Measurements from ENCODE around the gene MRPS2. TPM values are rescaled to one million over a fixed set of nuclear protein-coding genes. Genes with fewer than 3 reads are reported as not detected.
"Not testable (repeated sequence)": the region's sequence is repeated elsewhere in the genome, so short reads cannot be mapped to it uniquely, and the experiment has no call there.

The MRPS2 gene
- total RNA-seq, 4 donors from 2014 or later, result 18.2 to 39.5 (median 31.8) TPM

GRCh38 chr9:135513351-135513846, 12.9 kb downstream of the MRPS2 start:
- Histone ChIP-seq H3K27ac (no peak overlapping the region), H3K4me3 (no peak overlapping the region), H3K27me3 (peaks cover 0 to 20% (median 0%) of the 10 kb centered on the region in 4 donors), H3K9me3 (no peaks in the 10 kb centered on the region), H3K36me3 (no peaks in the 10 kb centered on the region), H3K4me1 (no peaks in the 10 kb centered on the region)
- no peak for DNase-seq
- TF ChIP-seq POLR2A (IDR thresholded peaks at IDR 0.05) (no peak), CTCF (IDR thresholded peaks at IDR 0.05) (no peak)
- intact Hi-C loops (cut with DNase I), result no loop called here
- 71 to 81% methylated on average over 10 to 15 of the region's 19 CpGs for WGBS, 2 donors

GRCh38 chr9:135513906-135514305, 13.4 kb downstream of the MRPS2 start:
- WGBS, 2 donors, result 83 to 86% methylated on average over 1 to 8 of the region's 9 CpGs
- H3K4me1 ChIP-seq; H3K36me3 ChIP-seq; H3K4me3 ChIP-seq; H3K27ac ChIP-seq; DNase-seq; H3K9me3 ChIP-seq; intact Hi-C loops (cut with DNase I): not testable (repeated sequence)
- peaks cover 0 to 24% (median 0%) of the 10 kb centered on the region in 4 donors for H3K27me3 ChIP-seq

GRCh38 chr9:135514342-135515082, 14.0 kb downstream of the MRPS2 start:
- H3K4me3 ChIP-seq, result no peak overlapping the region
- H3K4me1 ChIP-seq, result no peaks in the 10 kb centered on the region
- intact Hi-C loops (cut with DNase I), result no loop called here
- 57 to 71% methylated on average over 4 to 6 of the region's 17 CpGs for WGBS, 2 donors
- DNase-seq, result no peak
- TF ChIP-seq CTCF (IDR thresholded peaks at IDR 0.05) (no peak), POLR2A (IDR thresholded peaks at IDR 0.05) (no peak)
- H3K36me3 ChIP-seq, result no peaks in the 10 kb centered on the region
- H3K27ac ChIP-seq, result no peak overlapping the region
- no peaks in the 10 kb centered on the region for H3K9me3 ChIP-seq
- peaks cover 0 to 24% (median 0%) of the 10 kb centered on the region in 4 donors for H3K27me3 ChIP-seq

GRCh38 chr9:135515083-135515951, 14.8 kb downstream of the MRPS2 start:
- Histone ChIP-seq H3K4me3 (no peak overlapping the region), H3K4me1 (no peaks in the 10 kb centered on the region), H3K36me3 (no peaks in the 10 kb centered on the region), H3K9me3 (no peaks in the 10 kb centered on the region), H3K27ac (no peak overlapping the region), H3K27me3 (peaks cover 0 to 26% (median 0%) of the 10 kb centered on the region in 4 donors)
- intact Hi-C loops (cut with DNase I), result no loop called here
- WGBS, 2 donors, result 41 to 63% methylated on average over 7 to 12 of the region's 31 CpGs
- DNase-seq, result no peak
- no peak for TF ChIP-seq POLR2A (IDR thresholded peaks at IDR 0.05)
- TF ChIP-seq CTCF (IDR thresholded peaks at IDR 0.05), result no peak

GRCh38 chr9:135516132-135516860, 15.8 kb downstream of the MRPS2 start:
- Histone ChIP-seq H3K36me3 (no peaks in the 10 kb centered on the region), H3K27me3 (peaks cover 0 to 34% (median 0%) of the 10 kb centered on the region in 4 donors), H3K4me3 (no peak overlapping the region), H3K9me3 (no peaks in the 10 kb centered on the region), H3K27ac (no peak overlapping the region), H3K4me1 (no peaks in the 10 kb centered on the region)
- WGBS, 2 donors, result 58 to 83% methylated on average over 1 to 13 of the region's 25 CpGs
- intact Hi-C loops (cut with DNase I), result no loop called here
- TF ChIP-seq POLR2A (IDR thresholded peaks at IDR 0.05), result no peak
- TF ChIP-seq CTCF (IDR thresholded peaks at IDR 0.05), result no peak
- DNase-seq, result no peak
